LNCAP (cell line): ENCODE results near the gene FOXC1.

Experiments
- TF ChIP-seq, protein P1 (sequence below): fragments of 450-650 bp; IDR thresholded peaks from 2 replicates; pipeline ENCODE4 v1.5.1; 2017; ENCODE audit warnings: mild to moderate bottlenecking

Gene FOXC1

DNA sequence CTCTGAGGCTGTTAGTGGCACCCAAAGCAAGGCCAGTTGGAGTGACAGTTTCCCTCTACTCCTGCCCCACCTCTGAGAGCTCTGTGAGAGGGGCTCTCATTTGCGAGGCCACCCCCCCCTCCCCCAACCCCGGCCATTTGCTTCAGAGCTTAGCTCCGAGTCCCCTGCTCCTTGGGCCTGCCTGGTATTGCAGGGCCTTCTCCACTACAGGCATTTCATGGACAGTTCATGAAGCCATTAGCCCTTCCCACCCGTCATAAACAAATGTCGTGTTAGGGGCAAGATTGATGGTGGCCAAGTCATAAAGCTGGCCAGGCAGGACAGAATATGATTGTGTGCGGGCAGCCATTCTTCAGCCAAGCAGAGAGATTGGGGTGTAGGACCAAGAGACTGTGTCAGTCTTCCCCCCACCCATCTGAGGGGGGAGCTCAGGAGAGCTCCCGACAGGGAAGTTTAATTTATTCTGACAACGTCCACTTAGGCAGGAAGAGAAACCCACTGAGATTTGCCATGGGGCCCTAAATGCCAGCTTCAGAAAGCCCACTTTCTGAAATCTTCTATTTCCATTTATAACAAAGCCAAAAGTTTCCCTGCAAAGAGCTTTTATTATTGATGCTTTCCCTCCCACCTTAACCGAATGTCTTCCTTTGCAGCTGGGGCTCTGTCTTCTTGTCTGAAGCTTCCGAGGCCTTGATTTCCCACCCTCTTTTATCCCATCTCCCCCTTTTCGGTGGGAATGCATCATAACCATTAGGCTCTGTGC is 7.2 kb downstream of the FOXC1 start:
- TF ChIP-seq, protein P1, sequence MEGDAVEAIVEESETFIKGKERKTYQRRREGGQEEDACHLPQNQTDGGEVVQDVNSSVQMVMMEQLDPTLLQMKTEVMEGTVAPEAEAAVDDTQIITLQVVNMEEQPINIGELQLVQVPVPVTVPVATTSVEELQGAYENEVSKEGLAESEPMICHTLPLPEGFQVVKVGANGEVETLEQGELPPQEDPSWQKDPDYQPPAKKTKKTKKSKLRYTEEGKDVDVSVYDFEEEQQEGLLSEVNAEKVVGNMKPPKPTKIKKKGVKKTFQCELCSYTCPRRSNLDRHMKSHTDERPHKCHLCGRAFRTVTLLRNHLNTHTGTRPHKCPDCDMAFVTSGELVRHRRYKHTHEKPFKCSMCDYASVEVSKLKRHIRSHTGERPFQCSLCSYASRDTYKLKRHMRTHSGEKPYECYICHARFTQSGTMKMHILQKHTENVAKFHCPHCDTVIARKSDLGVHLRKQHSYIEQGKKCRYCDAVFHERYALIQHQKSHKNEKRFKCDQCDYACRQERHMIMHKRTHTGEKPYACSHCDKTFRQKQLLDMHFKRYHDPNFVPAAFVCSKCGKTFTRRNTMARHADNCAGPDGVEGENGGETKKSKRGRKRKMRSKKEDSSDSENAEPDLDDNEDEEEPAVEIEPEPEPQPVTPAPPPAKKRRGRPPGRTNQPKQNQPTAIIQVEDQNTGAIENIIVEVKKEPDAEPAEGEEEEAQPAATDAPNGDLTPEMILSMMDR = no peak

DNA sequence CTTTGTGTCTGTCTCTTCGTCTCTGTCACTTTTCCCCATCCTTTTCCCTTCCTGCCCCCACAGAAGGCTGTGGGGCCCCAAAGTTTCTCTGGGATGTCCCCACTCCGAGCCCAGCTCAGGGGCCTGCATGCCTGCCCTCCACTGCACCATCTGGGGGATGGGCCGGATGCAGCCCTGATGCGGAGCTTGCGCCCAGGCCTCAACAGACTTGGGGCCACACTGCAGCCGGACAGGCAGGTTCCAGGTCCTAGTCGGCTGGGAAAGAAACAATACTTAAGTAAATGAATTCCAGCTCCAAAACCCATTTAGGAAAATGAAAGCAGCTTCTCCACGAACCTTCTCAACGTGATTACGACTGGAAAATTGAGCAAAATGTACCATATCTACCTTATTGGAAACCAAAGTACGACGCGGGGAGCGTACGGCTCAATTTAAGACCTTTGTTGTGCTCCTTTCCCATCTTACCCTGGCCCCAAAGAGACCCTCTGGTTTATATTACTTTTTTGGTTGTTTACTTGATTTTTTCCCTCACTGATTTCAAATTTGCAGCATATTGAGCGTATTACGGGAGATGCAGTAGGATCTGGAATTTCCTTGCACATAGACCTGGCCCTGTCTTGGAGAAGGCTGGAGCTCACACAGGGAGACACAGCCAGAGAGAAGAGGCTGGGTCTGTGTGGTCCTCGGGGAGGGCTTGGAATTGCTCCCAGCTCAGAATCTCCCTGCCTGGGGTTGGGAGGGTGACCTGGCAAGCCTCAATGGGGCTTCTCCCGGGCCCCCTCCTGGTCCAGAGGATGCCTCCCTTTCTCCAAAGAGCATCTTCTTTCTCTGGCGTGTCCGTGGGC is 8.0 kb downstream of the FOXC1 start:
- TF ChIP-seq, protein P1 = no peak

DNA sequence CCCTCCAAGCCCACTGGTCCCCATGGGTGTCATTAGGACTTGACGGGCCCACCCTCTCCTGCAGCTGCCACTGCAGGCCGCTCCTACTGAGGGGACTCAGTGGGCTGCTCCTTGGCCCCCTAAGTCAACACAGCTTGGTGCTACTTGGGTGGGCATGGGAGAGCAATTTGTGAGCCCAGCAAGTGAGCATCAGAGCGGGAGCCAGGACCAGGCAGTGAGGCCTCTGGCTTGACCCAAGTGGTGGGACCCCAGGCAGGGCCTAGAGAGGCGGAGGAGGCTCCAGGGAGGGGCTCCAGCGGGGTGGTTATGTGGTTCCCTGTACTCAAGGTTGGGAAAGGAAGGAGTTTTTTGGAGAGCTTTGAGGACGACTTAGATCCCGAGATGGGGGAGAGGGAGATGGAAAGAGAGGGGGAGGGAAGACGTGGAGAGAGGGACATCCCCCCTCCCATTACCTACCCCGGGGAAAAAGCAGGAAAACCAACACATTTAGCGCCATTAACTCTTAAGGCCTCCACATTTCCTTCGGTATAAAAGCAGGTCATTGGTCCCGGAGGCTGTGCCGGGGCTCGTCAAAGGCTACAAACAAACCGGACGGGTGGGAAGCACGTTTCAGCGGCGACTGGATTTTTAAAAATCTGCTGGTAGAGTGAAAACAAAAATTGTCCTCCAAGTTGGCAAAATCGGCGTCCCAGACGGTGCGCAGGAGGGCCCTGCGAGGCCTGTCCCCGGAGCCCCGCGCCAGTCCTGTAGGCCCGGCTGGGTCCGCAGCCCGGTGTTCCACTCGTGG is 8.8 kb downstream of the FOXC1 start:
- TF ChIP-seq, protein P1 = no peak

DNA sequence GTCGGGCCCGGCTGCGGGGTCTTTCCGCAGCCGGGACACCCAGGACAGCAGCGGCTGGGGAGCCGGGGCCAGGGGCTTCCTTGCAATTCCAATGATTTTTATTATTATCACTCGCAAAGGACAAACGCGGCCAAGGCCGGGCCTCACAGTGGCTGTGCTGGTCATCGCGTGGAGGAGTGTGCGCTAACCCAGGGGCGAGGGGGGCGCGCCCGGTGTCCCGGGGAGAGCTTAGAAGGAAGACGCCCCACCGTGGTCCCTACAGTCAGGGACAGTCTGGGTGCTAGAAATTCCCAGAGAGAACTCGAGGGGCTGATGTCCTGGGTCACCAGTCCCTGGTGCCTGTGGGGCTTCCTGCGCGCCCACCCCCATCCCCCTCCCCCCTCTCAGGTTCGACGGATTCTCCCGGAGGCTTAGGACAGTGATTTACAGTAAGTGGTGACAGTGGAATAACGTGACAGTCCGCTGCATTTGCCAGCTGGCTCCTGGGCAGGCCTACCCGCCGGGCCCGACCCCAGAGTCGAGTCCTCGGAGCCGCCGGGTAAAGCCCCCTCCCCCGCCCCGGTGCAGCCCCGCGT is 9.5 kb downstream of the FOXC1 start:
- TF ChIP-seq, protein P1 = no peak

DNA sequence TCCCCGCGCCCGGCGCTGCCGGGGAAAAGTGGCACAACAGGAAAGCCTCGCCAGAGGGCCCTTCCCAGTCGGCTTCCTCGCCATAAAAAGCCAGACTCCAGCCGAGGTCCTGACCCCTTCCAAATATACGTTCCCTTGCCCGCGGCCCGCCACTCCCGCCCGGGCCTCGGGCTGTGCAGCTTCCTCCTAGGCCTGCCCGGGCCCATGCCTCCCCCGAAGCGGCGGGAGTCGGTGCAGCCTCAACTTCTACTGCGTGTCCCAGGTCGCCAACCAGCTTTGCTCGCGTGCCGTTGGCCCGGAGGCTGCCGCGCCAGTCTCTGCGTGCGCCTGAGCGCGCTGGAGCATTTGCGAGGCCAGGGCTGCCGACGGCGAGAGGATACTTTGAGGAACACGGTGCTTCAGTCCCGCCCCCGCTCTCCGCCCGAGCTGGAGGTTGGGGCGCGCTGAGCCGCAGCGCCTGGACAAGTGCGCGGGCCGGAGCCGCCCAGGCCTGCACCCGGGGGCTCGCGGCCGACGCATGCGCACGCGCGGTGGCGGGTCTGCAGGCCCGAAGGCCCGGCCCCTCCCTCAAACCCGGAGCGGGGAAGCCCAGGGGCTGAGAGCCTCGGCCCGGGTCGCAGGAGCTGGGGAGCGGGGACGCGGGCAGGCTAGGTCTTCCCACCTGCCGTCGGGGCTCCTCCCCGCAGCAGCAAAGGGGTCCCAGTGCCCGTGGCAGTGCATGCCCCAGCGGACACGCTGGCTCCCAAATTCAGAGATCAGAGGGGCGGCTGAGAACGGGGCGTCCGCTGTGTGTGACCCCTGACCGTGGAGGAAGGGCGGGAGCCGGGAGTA is 10.2 kb downstream of the FOXC1 start:
- TF ChIP-seq, protein P1 = no peak

DNA sequence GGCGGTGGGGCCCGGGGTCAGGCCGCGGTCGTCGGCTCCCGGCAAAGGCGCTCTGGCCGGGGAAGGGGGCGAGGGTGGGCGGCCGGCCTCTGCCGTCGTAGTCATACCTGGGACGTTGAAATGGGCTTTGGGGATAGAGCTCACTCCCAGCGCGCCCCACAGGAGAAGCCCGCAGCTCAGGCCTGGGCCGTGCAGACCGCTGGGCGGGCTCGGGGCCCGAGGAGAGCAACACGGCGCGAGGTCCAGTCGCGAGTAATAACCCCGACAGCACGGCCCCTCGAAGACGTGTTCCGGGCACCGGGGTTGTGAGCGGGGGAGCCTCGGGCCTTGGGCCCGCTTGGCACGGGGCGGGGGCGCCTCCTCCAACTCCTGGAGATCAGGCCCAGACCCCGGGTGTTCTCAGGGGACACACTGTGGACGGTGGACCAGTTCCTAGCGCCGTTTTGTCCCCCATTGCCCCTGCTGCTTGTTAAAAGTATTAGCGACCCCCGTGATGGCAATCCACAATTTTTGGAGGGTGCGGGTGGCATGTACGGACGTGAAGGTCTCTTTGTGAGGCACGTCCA is 10.9 kb downstream of the FOXC1 start:
- TF ChIP-seq, protein P1 = no peak
